Measurements from ENCODE around the gene DLL1. TPM values are rescaled to one million over a fixed set of nuclear protein-coding genes. Genes with fewer than 3 reads are reported as not detected.

DLL1 gene
- total RNA-seq, 1 experiment from 2014 or later, result 0.26 TPM

DNA sequence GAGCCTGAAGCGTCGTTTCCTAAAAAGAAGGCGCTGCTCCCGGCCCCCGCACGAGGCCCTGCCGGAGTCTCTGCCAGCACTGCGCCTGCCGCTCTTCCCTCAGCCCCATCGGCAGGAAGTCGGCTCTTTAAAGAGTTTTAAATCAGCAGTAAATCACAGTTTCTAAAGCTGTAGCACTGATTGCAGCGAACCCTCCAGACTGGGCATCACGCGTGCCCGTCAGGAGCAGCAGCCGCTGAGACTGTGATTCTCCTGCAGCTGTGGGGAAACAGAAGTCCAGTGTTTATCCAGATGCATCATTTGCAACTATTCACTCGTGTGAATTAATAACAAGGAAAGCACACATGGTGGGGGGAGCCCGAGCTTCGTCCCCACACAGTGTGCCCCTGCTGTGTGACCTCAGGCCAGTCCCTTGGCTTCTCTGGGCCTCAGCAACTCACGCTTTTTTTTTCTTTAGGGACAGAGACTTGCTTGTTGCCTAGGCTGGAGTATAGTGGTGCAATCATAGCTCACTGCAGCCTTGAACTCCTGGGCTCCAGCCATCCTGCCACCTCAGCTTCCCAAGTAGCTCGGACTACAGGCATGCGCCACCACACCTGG lies 28.3 kb downstream of the DLL1 start:
- Histone ChIP-seq H3K79me2 (ENCODE audit: low read length) (no peaks in the 10 kb centered on the region), H3K9me2 (replicated peaks; ENCODE audit: insufficient read depth, low read length) (no peaks in the 10 kb centered on the region), H3K4me3 (ENCODE audit: low read length) (no peak overlapping the region), H2AFZ (ENCODE audit: low read length) (no peak overlapping the region), H3K27ac (ENCODE audit: low read length) (no peak overlapping the region), H3K9ac (ENCODE audit: low read length) (no peak overlapping the region), H3K4me1 (ENCODE audit: low read length) (no peaks in the 10 kb centered on the region), H3K4me2 (ENCODE audit: low read depth, low read length, poor library complexity, severe bottlenecking) (no peak overlapping the region), H3K27me3 (ENCODE audit: low read length) (no peaks in the 10 kb centered on the region), H4K20me1 (ENCODE audit: insufficient read depth, low read depth, low read length) (no peaks in the 10 kb centered on the region), H3K9me3 (ENCODE audit: low read length) (no peaks in the 10 kb centered on the region), H3K36me3 (ENCODE audit: insufficient read depth, low read length) (no peaks in the 10 kb centered on the region)
- DNase-seq, result no peak

DNA sequence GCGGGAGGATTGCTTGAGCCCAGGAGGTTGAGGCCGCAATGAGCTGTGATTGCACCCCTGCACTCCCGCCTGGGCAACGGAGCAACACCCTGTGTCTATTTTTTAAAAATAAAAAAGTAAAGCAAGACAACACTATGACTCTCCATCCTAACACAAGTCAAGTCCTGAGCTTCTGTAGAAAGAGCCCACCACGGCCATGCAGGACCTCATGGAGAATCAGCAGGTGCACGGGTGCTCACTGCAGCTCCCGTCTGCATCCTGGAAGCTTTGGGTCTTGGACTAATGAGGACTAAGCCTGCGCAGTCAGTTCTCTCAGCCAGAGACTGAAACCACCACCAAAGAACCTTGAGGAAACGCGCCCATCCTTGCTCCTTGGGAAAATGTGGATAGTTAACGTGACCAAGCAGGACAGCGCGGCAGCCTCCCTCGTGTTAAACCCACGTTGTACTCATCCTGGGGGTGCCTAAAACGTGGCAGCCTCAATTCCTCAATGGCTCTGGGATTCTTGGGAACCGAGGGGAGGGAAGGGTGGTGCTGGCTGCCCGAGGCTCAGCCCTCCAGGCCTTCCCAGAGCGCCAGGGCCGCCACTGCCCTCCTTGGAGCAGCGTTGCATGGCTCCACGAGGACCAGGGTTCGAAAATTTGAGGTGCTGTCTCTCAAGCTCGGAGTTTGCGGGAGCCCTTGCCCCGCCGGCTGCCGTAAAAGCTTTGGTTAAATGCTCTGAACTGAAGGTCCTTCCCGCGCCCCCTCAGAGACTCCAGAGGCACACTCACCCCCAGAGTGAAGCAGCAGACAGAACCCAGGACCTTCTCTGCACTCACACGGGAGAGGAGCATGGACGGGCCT lies 29.0 kb downstream of the DLL1 start:
- Histone ChIP-seq H3K4me1 (ENCODE audit: low read length) (no peaks in the 10 kb centered on the region), H3K4me3 (ENCODE audit: low read length) (no peak overlapping the region), H3K9ac (ENCODE audit: low read length) (no peak overlapping the region)

DNA sequence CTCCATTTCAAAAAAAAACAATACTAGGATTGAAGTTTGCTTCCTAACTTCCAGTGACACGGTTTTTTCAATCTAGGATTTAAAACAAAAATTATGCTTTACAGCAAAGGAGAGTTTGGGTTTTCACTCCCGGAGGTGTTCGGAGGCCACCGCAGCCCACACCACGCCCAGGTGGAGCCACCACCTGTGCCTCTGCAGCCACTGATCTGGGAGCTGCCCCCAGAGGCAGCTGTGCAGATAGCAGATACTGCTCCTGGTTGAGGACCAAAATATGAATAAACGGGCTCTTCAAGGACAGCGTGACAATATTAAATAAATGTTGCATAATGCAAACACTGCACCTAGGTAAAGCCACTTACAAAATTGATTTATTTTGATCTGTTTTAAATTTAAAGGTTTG lies 30.2 kb downstream of the DLL1 start:
- H3K9ac ChIP-seq (ENCODE audit: low read length), result no peak overlapping the region
- H3K4me2 ChIP-seq (ENCODE audit: low read depth, low read length, poor library complexity, severe bottlenecking), result no peak overlapping the region
- no peak for DNase-seq
- no peak overlapping the region for H3K4me3 ChIP-seq (ENCODE audit: low read length)
- no peaks in the 10 kb centered on the region for H3K9me3 ChIP-seq (ENCODE audit: low read length)
- no peak overlapping the region for H2AFZ ChIP-seq (ENCODE audit: low read length)
- no peaks in the 10 kb centered on the region for H4K20me1 ChIP-seq (ENCODE audit: insufficient read depth, low read depth, low read length)
- no peaks in the 10 kb centered on the region for H3K36me3 ChIP-seq (ENCODE audit: insufficient read depth, low read length)
- H3K79me2 ChIP-seq (ENCODE audit: low read length), result no peaks in the 10 kb centered on the region
- no peaks in the 10 kb centered on the region for H3K27me3 ChIP-seq (ENCODE audit: low read length)
- H3K9me2 ChIP-seq (replicated peaks; ENCODE audit: insufficient read depth, low read length), result no peaks in the 10 kb centered on the region
- no peaks in the 10 kb centered on the region for H3K4me1 ChIP-seq (ENCODE audit: low read length)
- H3K27ac ChIP-seq (ENCODE audit: low read length), result no peak overlapping the region

More for the DNA sequence above, 29.0 kb downstream of the DLL1 start:
- no peaks in the 10 kb centered on the region for H3K9me2 ChIP-seq (replicated peaks; ENCODE audit: insufficient read depth, low read length)
- no peak overlapping the region for H3K27ac ChIP-seq (ENCODE audit: low read length)
- no peak overlapping the region for H3K4me2 ChIP-seq (ENCODE audit: low read depth, low read length, poor library complexity, severe bottlenecking)
- H4K20me1 ChIP-seq (ENCODE audit: insufficient read depth, low read depth, low read length), result no peaks in the 10 kb centered on the region
- H3K79me2 ChIP-seq (ENCODE audit: low read length), result no peaks in the 10 kb centered on the region
- H3K36me3 ChIP-seq (ENCODE audit: insufficient read depth, low read length), result no peaks in the 10 kb centered on the region
- H3K9me3 ChIP-seq (ENCODE audit: low read length), result no peaks in the 10 kb centered on the region
- no peak overlapping the region for H2AFZ ChIP-seq (ENCODE audit: low read length)
- no peaks in the 10 kb centered on the region for H3K27me3 ChIP-seq (ENCODE audit: low read length)
- no peak for DNase-seq

DNA sequence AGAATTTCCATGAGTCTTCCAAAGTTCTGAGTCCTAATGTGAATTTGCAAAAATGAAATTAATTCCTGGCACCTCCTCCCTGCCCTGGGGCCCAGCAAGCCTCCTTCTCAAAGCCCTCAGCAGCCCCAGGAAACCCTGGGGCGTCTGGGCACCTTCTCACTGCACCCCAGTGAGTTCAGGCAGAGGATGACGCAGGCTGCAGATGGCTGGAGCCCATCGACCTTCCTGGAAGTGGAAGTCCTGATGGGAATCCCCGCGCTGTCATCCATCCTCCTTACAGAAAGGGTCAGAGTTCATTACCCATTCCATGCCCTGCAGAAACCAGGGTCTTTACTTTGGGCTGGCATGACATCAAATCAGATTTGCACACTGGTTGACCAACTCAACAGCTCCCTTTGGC lies 31.6 kb downstream of the DLL1 start:
- Histone ChIP-seq H3K27ac (ENCODE audit: low read length) (no peak overlapping the region), H3K9me3 (ENCODE audit: low read length) (no peaks in the 10 kb centered on the region), H3K9ac (ENCODE audit: low read length) (no peak overlapping the region), H2AFZ (ENCODE audit: low read length) (no peak overlapping the region), H4K20me1 (ENCODE audit: insufficient read depth, low read depth, low read length) (no peaks in the 10 kb centered on the region), H3K4me3 (ENCODE audit: low read length) (no peak overlapping the region), H3K79me2 (ENCODE audit: low read length) (no peaks in the 10 kb centered on the region), H3K36me3 (ENCODE audit: insufficient read depth, low read length) (no peaks in the 10 kb centered on the region), H3K4me2 (ENCODE audit: low read depth, low read length, poor library complexity, severe bottlenecking) (no peak overlapping the region), H3K27me3 (ENCODE audit: low read length) (no peaks in the 10 kb centered on the region), H3K4me1 (ENCODE audit: low read length) (no peaks in the 10 kb centered on the region), H3K9me2 (replicated peaks; ENCODE audit: insufficient read depth, low read length) (no peaks in the 10 kb centered on the region)
- DNase-seq, result no peak

DNA sequence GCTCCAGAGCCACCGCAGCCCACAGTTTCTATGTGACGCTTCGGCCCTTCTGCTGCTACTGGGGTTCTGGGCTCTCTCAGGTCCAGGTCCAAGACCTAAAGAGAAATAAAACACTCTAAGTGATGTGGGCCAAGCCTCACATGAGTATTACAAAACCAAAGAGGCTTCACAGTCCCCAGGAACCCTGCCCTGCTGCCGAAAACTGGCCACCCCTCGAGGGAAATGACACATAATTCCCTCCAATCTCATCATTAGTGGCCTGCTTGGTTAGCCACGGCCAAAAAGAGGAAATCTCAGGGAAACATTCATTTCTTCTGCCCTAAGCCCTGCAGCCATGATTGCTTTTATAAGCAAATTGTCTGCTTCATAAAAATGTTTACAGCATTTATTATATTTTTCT lies 32.5 kb downstream of the DLL1 start:
- H3K36me3 ChIP-seq (ENCODE audit: insufficient read depth, low read length), result no peaks in the 10 kb centered on the region
- no peaks in the 10 kb centered on the region for H3K4me1 ChIP-seq (ENCODE audit: low read length)
- no peak overlapping the region for H3K9ac ChIP-seq (ENCODE audit: low read length)
- no peaks in the 10 kb centered on the region for H3K9me3 ChIP-seq (ENCODE audit: low read length)
- no peaks in the 10 kb centered on the region for H3K79me2 ChIP-seq (ENCODE audit: low read length)
- H3K4me3 ChIP-seq (ENCODE audit: low read length), result no peak overlapping the region
- no peak overlapping the region for H3K27ac ChIP-seq (ENCODE audit: low read length)
- no peak for DNase-seq
- no peak overlapping the region for H2AFZ ChIP-seq (ENCODE audit: low read length)
- no peaks in the 10 kb centered on the region for H3K9me2 ChIP-seq (replicated peaks; ENCODE audit: insufficient read depth, low read length)
- H3K27me3 ChIP-seq (ENCODE audit: low read length), result no peaks in the 10 kb centered on the region
- H4K20me1 ChIP-seq (ENCODE audit: insufficient read depth, low read depth, low read length), result no peaks in the 10 kb centered on the region
- H3K4me2 ChIP-seq (ENCODE audit: low read depth, low read length, poor library complexity, severe bottlenecking), result no peak overlapping the region

DNA sequence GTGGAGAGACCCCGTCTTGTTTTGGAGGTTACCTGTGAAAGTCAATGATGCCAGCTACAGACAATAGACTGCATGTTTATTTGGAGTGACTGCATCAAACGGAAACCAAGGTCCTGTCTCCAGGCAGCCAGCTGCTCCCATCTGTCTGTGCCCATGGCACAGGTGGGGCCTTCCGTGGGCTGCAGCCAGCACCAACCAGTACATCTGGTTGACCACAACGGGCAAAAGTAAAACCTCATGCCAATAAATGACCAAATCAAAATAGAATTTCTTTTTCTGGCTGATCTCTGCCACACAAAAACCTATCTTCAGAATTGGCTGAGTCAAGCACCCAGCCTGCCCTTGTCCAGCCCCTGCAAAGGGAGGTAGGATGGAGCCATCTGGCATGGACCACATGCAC lies 33.5 kb downstream of the DLL1 start:
- H3K4me1 ChIP-seq (ENCODE audit: low read length), result no peaks in the 10 kb centered on the region
- no peak overlapping the region for H3K4me2 ChIP-seq (ENCODE audit: low read depth, low read length, poor library complexity, severe bottlenecking)
- H3K27me3 ChIP-seq (ENCODE audit: low read length), result no peaks in the 10 kb centered on the region
- no peaks in the 10 kb centered on the region for H3K9me3 ChIP-seq (ENCODE audit: low read length)
- no peak overlapping the region for H2AFZ ChIP-seq (ENCODE audit: low read length)
- DNase-seq, result no peak
- H4K20me1 ChIP-seq (ENCODE audit: insufficient read depth, low read depth, low read length), result no peaks in the 10 kb centered on the region
- no peak overlapping the region for H3K27ac ChIP-seq (ENCODE audit: low read length)
- H3K9me2 ChIP-seq (replicated peaks; ENCODE audit: insufficient read depth, low read length), result no peaks in the 10 kb centered on the region
- no peak overlapping the region for H3K9ac ChIP-seq (ENCODE audit: low read length)
- no peaks in the 10 kb centered on the region for H3K79me2 ChIP-seq (ENCODE audit: low read length)
- no peaks in the 10 kb centered on the region for H3K36me3 ChIP-seq (ENCODE audit: insufficient read depth, low read length)
- H3K4me3 ChIP-seq (ENCODE audit: low read length), result no peak overlapping the region

DNA sequence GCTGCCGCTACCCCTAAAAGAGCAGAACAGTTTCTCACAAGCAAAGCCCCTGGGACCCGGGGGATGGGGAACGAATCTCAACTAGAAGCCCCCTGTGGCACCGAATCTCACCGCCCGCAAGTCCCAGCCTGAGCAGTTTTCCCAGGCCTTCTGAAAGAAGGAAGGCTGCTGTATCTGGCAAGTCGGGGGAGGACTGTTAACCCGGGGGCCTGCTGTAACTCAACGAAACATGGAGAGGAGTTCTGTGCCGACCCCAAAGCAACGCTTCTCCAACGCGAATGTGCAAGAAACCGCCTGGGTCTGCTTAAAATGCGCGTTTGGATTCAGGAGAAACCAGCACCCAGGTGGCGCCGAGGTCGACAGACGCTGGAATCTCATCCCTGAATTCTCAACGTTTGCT lies 34.2 kb downstream of the DLL1 start:
- Histone ChIP-seq H3K9me2 (replicated peaks; ENCODE audit: insufficient read depth, low read length) (no peaks in the 10 kb centered on the region), H3K79me2 (ENCODE audit: low read length) (no peaks in the 10 kb centered on the region), H3K4me3 (ENCODE audit: low read length) (no peak overlapping the region), H3K4me2 (ENCODE audit: low read depth, low read length, poor library complexity, severe bottlenecking) (no peak overlapping the region), H3K9ac (ENCODE audit: low read length) (no peak overlapping the region), H3K9me3 (ENCODE audit: low read length) (no peaks in the 10 kb centered on the region), H2AFZ (ENCODE audit: low read length) (no peak overlapping the region), H3K27me3 (ENCODE audit: low read length) (no peaks in the 10 kb centered on the region), H3K27ac (ENCODE audit: low read length) (no peak overlapping the region), H3K4me1 (ENCODE audit: low read length) (no peaks in the 10 kb centered on the region), H4K20me1 (ENCODE audit: insufficient read depth, low read depth, low read length) (no peaks in the 10 kb centered on the region), H3K36me3 (ENCODE audit: insufficient read depth, low read length) (no peaks in the 10 kb centered on the region)
- no peak for DNase-seq

DNA sequence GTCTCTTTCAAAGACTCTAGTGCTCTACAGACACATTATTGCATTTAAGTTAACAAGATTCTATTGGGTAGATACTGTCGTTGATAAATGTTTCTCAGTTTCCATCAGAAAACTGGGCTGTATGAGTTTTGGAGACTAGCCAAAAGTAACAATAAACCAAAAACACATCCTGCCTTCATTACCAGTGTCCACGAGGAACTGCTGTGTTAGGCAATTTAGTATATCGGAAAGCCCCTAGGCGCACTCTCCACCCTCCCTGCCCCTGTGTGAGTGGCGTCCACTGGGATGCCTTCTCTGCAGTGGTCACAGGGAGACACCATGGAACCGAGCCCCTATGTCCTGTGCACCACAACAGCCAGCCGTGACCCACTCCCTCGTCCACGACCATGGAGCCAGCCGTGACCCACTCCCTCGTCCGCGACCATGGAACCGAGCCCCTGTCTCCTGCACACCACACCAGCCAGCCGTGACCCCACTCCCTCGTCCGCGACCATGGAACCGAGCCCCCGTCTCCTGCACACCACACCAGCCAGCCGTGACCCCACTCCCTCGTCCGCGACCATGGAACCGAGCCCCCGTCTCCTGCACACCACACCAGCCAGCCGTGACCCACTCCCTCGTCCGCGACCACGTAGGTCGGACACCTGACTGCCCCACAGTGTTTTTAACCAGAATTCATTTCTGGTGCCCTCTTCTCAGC lies 35.3 kb downstream of the DLL1 start:
- Histone ChIP-seq H2AFZ (ENCODE audit: low read length) (no peak overlapping the region), H3K27ac (ENCODE audit: low read length) (no peak overlapping the region), H3K4me3 (ENCODE audit: low read length) (no peak overlapping the region), H3K4me2 (ENCODE audit: low read depth, low read length, poor library complexity, severe bottlenecking) (no peak overlapping the region), H3K4me1 (ENCODE audit: low read length) (no peaks in the 10 kb centered on the region), H3K9ac (ENCODE audit: low read length) (no peak overlapping the region), H3K36me3 (ENCODE audit: insufficient read depth, low read length) (no peaks in the 10 kb centered on the region), H3K79me2 (ENCODE audit: low read length) (no peaks in the 10 kb centered on the region), H4K20me1 (ENCODE audit: insufficient read depth, low read depth, low read length) (no peaks in the 10 kb centered on the region), H3K27me3 (ENCODE audit: low read length) (no peaks in the 10 kb centered on the region), H3K9me3 (ENCODE audit: low read length) (no peaks in the 10 kb centered on the region), H3K9me2 (replicated peaks; ENCODE audit: insufficient read depth, low read length) (no peaks in the 10 kb centered on the region)
- DNase-seq, result no peak
